Adipocyte (in vitro differentiated cells): Measurements from ENCODE around the gene TRIM38.
"Not testable (repeated sequence)": the region's sequence is repeated elsewhere in the genome, so short reads cannot be mapped to it uniquely, and the experiment has no call there.

Experiments used
- DNase-seq: peaks from one replicate; pipeline ENCODE4 v3.0.0-alpha.2; 2015; ENCODE audit warnings: low read depth
- H3K27me3 ChIP-seq: replicated peaks from 2 replicates; pipeline ENCODE4 v1.7.0; 2013; ENCODE audit warnings: mild to moderate bottlenecking, low read length, moderate library complexity; ENCODE audit not compliant: control insufficient read depth, insufficient read depth
- H3K36me3 ChIP-seq: 2 replicates; pipeline ENCODE4 v1.7.0; 2013; ENCODE audit warnings: low read length, mild to moderate bottlenecking, moderate library complexity; ENCODE audit not compliant: control insufficient read depth, insufficient read depth, severe bottlenecking
- H3K4me1 ChIP-seq: 2 replicates; pipeline ENCODE4 v1.7.0; 2013; ENCODE audit warnings: mild to moderate bottlenecking, low read length, moderate library complexity; ENCODE audit not compliant: control insufficient read depth, insufficient read depth
- H3K4me3 ChIP-seq: 2 replicates; pipeline ENCODE4 v1.7.0; 2013; ENCODE audit warnings: mild to moderate bottlenecking, low read length, moderate library complexity
- H3K9ac ChIP-seq: 2 replicates; pipeline ENCODE4 v1.7.0; 2013; ENCODE audit warnings: mild to moderate bottlenecking, low read length, moderate library complexity
- H3K9me3 ChIP-seq: 2 replicates; pipeline ENCODE4 v1.7.0; 2013; ENCODE audit warnings: mild to moderate bottlenecking, low read length, moderate library complexity; ENCODE audit not compliant: control insufficient read depth

TRIM38 gene

GRCh38 chr6:25927756-25928216 lies 34.8 kb upstream of the TRIM38 start:
- no peaks in the 10 kb centered on the region for H3K27me3 ChIP-seq
- H3K9ac ChIP-seq, result no peak overlapping the region
- H3K4me3 ChIP-seq, result no peak overlapping the region
- no peaks in the 10 kb centered on the region for H3K9me3 ChIP-seq
- no peaks in the 10 kb centered on the region for H3K36me3 ChIP-seq
- peak; percentile 34 for DNase-seq
- peaks cover 11% of the 10 kb centered on the region for H3K4me1 ChIP-seq

GRCh38 chr6:25928562-25929324 lies 33.9 kb upstream of the TRIM38 start:
- Histone ChIP-seq H3K36me3 (no peaks in the 10 kb centered on the region), H3K9me3 (no peaks in the 10 kb centered on the region), H3K27me3 (no peaks in the 10 kb centered on the region), H3K4me1 (peaks cover 10% of the 10 kb centered on the region), H3K9ac (no peak overlapping the region), H3K4me3 (no peak overlapping the region)
- no peak for DNase-seq

DNA sequence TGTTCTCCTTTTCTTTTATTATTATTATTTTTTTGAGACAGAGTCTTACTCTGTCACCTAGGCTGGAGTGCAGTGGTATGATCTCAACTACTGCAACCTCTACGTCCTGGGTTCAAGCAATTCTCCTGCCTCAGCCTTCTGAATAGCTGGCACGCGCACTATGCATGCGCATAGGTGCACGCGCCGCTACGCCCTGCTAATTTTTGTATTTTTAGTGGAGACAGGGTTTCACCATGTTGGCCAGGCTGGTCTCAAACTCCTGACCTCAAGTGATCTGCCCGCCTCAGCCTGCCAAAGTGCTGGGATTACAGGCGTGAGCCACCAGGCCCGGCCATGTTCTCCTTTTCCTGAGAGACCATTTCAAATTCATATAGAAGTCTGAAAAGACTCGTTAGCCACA lies 32.8 kb upstream of the TRIM38 start:
- peaks cover 15% of the 10 kb centered on the region for H3K4me1 ChIP-seq
- H3K9ac ChIP-seq, H3K36me3 ChIP-seq, H3K27me3 ChIP-seq, H3K9me3 ChIP-seq, H3K4me3 ChIP-seq, DNase-seq: not testable (repeated sequence)

- Histone ChIP-seq H3K4me3 (no peak within 1 kb of the TSS), H3K9me3 (no peaks in the 10 kb centered on the region), H3K27me3 (no peaks in the 10 kb centered on the region), H3K36me3 (no peaks in the 10 kb centered on the region), H3K9ac (no peak within 1 kb of the TSS), H3K4me1 (peaks cover 18% of the 10 kb centered on the region)
- no peak for DNase-seq
Observed at GRCh38 chr6:25930532-25931410, 31.8 kb upstream of the TRIM38 start, which contains the start of gene SLC17A2. TSS of gene SLC17A2 (minus strand) at chr6:25930691. CDS start at chr6:25925796, 4,895 bp downstream.

DNA sequence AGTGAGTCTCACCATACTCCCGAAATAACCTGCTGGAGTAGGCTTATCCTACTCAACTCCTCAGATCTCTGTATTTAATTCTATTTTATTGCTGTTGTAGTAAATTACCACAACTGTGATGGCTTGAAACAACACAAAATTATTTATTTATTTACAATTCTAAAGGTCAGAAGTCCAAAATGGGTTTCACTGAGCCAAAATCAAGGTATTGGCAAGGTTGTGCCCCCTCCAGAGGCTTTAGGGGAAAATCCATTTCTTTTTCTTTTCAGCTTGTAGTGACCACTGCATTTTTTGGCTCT lies 31.2 kb upstream of the TRIM38 start:
- H3K9ac ChIP-seq, result no peak overlapping the region
- no peaks in the 10 kb centered on the region for H3K27me3 ChIP-seq
- H3K36me3 ChIP-seq, result no peaks in the 10 kb centered on the region
- H3K4me3 ChIP-seq, result no peak overlapping the region
- no peaks in the 10 kb centered on the region for H3K9me3 ChIP-seq
- DNase-seq, result no peak
- peaks cover 18% of the 10 kb centered on the region for H3K4me1 ChIP-seq

- Histone ChIP-seq H3K9me3 (no peaks in the 10 kb centered on the region), H3K27me3 (no peaks in the 10 kb centered on the region), H3K36me3 (no peaks in the 10 kb centered on the region), H3K4me1 (peaks cover 7% of the 10 kb centered on the region), H3K4me3 (no peak overlapping the region), H3K9ac (no peak overlapping the region)
- no peak for DNase-seq
Observed at GRCh38 chr6:25934156-25934555, 28.4 kb upstream of the TRIM38 start.

DNA sequence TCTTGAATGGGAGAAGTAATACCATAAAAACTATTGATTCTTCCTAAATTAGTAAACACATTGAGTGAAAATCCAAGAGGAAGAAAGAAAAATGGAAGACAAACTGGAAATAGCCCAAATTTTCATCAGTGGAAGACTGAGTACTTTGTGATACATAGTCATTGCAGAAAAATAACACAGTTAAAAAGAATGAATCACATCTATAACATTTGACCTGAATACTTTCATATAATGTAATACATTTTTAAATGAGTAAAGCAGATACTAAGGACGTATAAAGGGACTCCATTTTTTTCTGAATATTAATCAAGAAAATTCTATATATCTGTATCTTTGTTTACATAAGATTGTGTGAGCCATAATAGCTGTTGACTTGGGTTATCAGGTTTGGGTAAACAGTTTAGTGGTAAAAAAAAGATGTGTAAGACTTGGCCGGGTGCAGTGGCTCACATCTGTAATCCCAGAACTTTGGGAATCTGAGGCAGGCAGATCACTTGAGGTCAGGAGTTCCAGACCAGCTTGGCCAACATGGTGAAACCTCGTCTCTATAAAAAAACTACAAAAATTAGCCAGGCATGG lies 27.8 kb upstream of the TRIM38 start:
- Histone ChIP-seq H3K27me3 (no peaks in the 10 kb centered on the region), H3K9ac (no peak overlapping the region), H3K4me3 (no peak overlapping the region), H3K9me3 (no peaks in the 10 kb centered on the region), H3K36me3 (no peaks in the 10 kb centered on the region), H3K4me1 (peaks cover 7% of the 10 kb centered on the region)
- DNase-seq, result peak; percentile 6

DNA sequence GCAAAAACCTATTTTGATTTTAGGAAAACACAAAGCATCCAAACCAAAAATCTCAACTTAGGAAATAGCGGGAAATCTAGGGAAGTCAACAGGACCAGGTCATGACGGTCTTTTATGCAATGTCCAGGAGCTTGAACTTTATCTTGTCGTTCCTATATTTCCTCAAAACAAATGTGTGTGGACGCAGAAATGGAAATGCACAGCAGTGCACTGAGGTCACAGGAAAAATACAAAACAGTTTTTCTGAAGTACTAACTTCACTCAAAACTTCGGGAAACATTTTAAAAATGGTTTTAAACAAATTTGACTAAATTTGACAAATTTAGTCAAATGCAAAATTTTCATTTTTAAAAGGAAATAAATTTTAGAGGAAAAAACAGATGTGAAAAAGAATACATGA lies 26.6 kb upstream of the TRIM38 start:
- H3K4me1 ChIP-seq, result peaks cover 7% of the 10 kb centered on the region
- H3K27me3 ChIP-seq, result no peaks in the 10 kb centered on the region
- no peak overlapping the region for H3K9ac ChIP-seq
- H3K36me3 ChIP-seq, result no peaks in the 10 kb centered on the region
- no peak for DNase-seq
- H3K9me3 ChIP-seq, result no peaks in the 10 kb centered on the region
- no peak overlapping the region for H3K4me3 ChIP-seq

DNA sequence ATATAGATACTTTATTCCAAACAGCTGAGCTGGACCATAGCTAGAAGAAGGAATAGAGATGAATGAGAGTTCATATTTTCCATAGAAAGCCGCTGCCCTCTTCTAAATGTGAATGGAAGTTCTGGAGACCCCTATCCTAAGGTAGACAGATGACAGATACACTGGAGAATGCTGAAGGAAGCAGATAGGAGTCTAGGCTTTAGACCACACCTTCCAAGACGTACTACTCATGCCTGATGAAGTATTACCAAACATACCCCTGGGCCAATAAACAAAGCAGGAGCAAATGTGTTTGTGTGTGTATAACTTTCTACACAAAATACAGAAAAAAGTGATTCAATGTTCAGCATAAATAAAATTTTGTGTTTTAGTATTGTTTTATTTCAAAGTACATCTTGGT lies 23.0 kb upstream of the TRIM38 start:
- Histone ChIP-seq H3K4me1 (peaks cover 8% of the 10 kb centered on the region), H3K9me3 (no peaks in the 10 kb centered on the region), H3K9ac (no peak overlapping the region), H3K4me3 (no peak overlapping the region), H3K27me3 (no peaks in the 10 kb centered on the region), H3K36me3 (no peaks in the 10 kb centered on the region)
- DNase-seq, result no peak

DNA sequence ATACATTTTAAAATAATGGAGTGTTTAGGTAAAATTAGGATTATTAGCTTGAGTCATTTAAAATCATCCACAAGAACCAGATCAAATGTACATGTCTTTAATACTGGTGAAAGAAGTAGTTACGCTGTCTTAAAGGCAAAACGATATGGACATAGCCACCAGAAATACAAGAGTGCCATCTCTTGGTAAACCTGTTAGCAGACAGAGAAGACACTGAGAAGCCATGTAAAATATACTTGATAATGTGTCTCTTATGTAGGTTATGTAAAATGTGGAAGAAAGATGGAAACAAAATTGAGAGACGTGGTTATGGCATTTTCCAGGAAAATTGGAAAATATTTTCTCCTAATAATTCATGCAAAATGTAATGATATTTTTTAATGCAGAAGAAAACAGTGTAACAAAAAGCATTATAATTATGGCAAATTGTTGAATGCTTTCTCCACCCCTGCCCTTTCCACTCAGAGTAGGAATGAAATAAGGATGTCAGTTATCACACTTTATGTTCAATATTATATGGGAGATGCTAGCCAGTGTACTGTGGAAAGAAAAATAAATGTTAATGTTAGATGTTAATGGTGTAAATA lies 19.9 kb upstream of the TRIM38 start:
- H3K9ac ChIP-seq, result no peak overlapping the region
- no peaks in the 10 kb centered on the region for H3K27me3 ChIP-seq
- DNase-seq, result peak; percentile 59
- no peaks in the 10 kb centered on the region for H3K9me3 ChIP-seq
- peaks cover 6% of the 10 kb centered on the region for H3K4me1 ChIP-seq
- no peaks in the 10 kb centered on the region for H3K36me3 ChIP-seq
- H3K4me3 ChIP-seq, result no peak overlapping the region

DNA sequence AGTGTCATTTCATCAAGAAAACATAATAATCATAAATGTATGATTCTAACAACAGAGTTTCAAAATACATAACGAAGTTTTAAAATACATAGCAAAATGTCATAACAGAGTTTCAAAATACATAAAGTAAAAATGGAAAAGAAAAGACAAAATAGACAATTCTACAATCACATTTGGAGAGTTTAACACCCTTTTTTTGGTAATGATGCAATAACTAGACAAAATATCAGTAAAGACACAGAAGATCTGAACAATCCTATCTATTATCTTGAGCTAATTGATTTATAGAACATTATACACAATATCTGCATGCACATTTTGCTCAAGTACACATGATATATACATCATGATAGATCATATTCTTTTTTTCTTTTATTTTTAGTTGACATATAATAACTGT lies 18.7 kb upstream of the TRIM38 start:
- H3K9me3 ChIP-seq, result no peaks in the 10 kb centered on the region
- H3K27me3 ChIP-seq, result no peaks in the 10 kb centered on the region
- H3K36me3 ChIP-seq, result no peaks in the 10 kb centered on the region
- DNase-seq, result no peak
- H3K9ac ChIP-seq, result no peak overlapping the region
- H3K4me3 ChIP-seq, result no peak overlapping the region
- peaks cover 6% of the 10 kb centered on the region for H3K4me1 ChIP-seq
